GM12878 (cell line): ENCODE data around the gene GNB3.

ENCODE experiments used
- BRCA1 ChIP-seq: IDR thresholded peaks from 2 replicates; pipeline ENCODE4 v1.6.1; 2011; ENCODE audit warnings: low read depth, low read length, improper control_type of control experiment
- CEBPB ChIP-seq, 2 experiments: fragments of 150-350 bp in 1 of 2; IDR thresholded peaks; 2 replicates each; pipeline ENCODE4 v1.6.1; 2012 to 2014; ENCODE audit warnings: low read depth in 2 of 2, low read length in 2 of 2, borderline replicate concordance in 1 of 2, inconsistent platforms in 1 of 2
- EGR1 ChIP-seq, 2 experiments: IDR thresholded peaks; 1 replicate in 1 of 2; 2 replicates in 1 of 2; pipeline ENCODE4 v1.6.1; 2011 to 2012; ENCODE audit warnings: low read depth in 2 of 2, low read length in 2 of 2, borderline replicate concordance in 1 of 2, mild to moderate bottlenecking in 1 of 2, moderate library complexity in 1 of 2
- HCFC1 ChIP-seq: fragments of 150-350 bp; IDR thresholded peaks from 2 replicates; pipeline ENCODE4 v1.6.1; 2014; ENCODE audit warnings: low read length
- HDAC2 ChIP-seq: fragments of 200-600 bp; sonication (generic); IDR thresholded peaks from 2 replicates; pipeline ENCODE4 v1.6.1; 2017
- KDM1A ChIP-seq: fragments of 200-600 bp; sonication (generic); IDR thresholded peaks from 2 replicates; pipeline ENCODE4 v1.6.1; 2016; ENCODE audit warnings: borderline replicate concordance
- NKRF ChIP-seq: fragments of 450-650 bp; conservative IDR thresholded peaks from 2 replicates; pipeline ENCODE4 v1.6.1; 2017; ENCODE audit warnings: mild to moderate bottlenecking, moderate library complexity
- PAX8 ChIP-seq: fragments of 450-650 bp; IDR thresholded peaks from 2 replicates; pipeline ENCODE4 v1.6.1; 2017; ENCODE audit warnings: mild to moderate bottlenecking, moderate library complexity
- POLR2A ChIP-seq: IDR thresholded peaks from 2 replicates; pipeline ENCODE4 v1.6.1; 2011; ENCODE audit warnings: low read depth, mild to moderate bottlenecking, low read length
- POLR2AphosphoS5 ChIP-seq: IDR thresholded peaks from 2 replicates; pipeline ENCODE4 v1.6.1; 2011; ENCODE audit warnings: mild to moderate bottlenecking, low read length, inconsistent platforms
- YY1 ChIP-seq: IDR thresholded peaks from 2 replicates; pipeline ENCODE4 v1.6.1; 2011; ENCODE audit warnings: low read depth, mild to moderate bottlenecking, low read length
- TF ChIP-seq, protein P1 (sequence below), 3 experiments: IDR thresholded peaks in 2 of 3; conservative IDR thresholded peaks in 1 of 3; 2 replicates each; pipeline ENCODE4 v1.5.1; 2011; ENCODE audit warnings: low read depth in 3 of 3, low read length in 3 of 3, mild to moderate bottlenecking in 3 of 3, control low read depth in 2 of 3, moderate library complexity in 2 of 3, inconsistent platforms in 1 of 3, mixed read lengths in 1 of 3; ENCODE audit not compliant: control insufficient read depth in 2 of 3, insufficient read depth in 1 of 3; ENCODE audit errors: extremely low read depth in 1 of 3
- TF ChIP-seq, protein P2 (sequence below): fragments of 450-650 bp; formaldehyde crosslinking; IDR thresholded peaks from 2 replicates; pipeline ENCODE4 v1.4.0; 2022; ENCODE audit warnings: mild to moderate bottlenecking, moderate library complexity
- TF ChIP-seq, protein P3 (sequence below): fragments of 450-650 bp; IDR thresholded peaks from 2 replicates; pipeline ENCODE4 v1.6.1; 2017; ENCODE audit warnings: mild to moderate bottlenecking, moderate library complexity

DNA sequence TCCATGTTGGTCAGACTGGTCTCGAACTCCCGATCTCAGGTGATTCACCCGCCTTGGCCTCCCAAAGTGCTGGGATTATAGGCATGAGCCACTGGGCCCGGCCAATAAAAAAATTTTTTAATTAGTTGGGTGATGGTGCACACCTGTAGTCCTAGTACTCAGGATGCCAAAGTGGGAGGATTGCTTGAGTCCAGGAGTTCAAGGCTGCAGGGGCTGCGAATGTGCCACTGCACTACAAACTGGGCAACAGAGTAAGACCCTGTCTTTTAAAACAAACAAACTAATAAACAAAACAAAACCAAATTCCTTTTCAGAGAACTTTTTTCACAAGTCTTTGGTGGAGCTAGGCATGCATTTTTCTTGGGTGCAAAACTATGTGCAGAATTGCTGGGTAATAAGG is 42.5 kb downstream of the GNB3 start:
- TF ChIP-seq, protein P1, sequence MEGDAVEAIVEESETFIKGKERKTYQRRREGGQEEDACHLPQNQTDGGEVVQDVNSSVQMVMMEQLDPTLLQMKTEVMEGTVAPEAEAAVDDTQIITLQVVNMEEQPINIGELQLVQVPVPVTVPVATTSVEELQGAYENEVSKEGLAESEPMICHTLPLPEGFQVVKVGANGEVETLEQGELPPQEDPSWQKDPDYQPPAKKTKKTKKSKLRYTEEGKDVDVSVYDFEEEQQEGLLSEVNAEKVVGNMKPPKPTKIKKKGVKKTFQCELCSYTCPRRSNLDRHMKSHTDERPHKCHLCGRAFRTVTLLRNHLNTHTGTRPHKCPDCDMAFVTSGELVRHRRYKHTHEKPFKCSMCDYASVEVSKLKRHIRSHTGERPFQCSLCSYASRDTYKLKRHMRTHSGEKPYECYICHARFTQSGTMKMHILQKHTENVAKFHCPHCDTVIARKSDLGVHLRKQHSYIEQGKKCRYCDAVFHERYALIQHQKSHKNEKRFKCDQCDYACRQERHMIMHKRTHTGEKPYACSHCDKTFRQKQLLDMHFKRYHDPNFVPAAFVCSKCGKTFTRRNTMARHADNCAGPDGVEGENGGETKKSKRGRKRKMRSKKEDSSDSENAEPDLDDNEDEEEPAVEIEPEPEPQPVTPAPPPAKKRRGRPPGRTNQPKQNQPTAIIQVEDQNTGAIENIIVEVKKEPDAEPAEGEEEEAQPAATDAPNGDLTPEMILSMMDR (IDR thresholded peaks at IDR 0.05 in 2 of 3, conservative IDR thresholded peaks at IDR 0.05 in 1 of 3; ENCODE audit: control insufficient read depth in 2 of 3, extremely low read depth in 1 of 3, insufficient read depth in 1 of 3, low read depth in 3 of 3, low read length in 3 of 3): no peak
- TF ChIP-seq BRCA1 (no peak), POLR2AphosphoS5 (no peak), CEBPB (IDR thresholded peaks at IDR 0.05; ENCODE audit: borderline replicate concordance in 1 of 2, low read depth in 2 of 2, low read length in 2 of 2) (no peak), KDM1A (no peak), POLR2A (no peak), HCFC1 (no peak), EGR1 (IDR thresholded peaks at IDR 0.05; ENCODE audit: borderline replicate concordance in 1 of 2, low read depth in 2 of 2, low read length in 2 of 2) (no peak), NKRF (no peak), HDAC2 (no peak), PAX8 (no peak), YY1 (no peak)
- TF ChIP-seq, protein P2, sequence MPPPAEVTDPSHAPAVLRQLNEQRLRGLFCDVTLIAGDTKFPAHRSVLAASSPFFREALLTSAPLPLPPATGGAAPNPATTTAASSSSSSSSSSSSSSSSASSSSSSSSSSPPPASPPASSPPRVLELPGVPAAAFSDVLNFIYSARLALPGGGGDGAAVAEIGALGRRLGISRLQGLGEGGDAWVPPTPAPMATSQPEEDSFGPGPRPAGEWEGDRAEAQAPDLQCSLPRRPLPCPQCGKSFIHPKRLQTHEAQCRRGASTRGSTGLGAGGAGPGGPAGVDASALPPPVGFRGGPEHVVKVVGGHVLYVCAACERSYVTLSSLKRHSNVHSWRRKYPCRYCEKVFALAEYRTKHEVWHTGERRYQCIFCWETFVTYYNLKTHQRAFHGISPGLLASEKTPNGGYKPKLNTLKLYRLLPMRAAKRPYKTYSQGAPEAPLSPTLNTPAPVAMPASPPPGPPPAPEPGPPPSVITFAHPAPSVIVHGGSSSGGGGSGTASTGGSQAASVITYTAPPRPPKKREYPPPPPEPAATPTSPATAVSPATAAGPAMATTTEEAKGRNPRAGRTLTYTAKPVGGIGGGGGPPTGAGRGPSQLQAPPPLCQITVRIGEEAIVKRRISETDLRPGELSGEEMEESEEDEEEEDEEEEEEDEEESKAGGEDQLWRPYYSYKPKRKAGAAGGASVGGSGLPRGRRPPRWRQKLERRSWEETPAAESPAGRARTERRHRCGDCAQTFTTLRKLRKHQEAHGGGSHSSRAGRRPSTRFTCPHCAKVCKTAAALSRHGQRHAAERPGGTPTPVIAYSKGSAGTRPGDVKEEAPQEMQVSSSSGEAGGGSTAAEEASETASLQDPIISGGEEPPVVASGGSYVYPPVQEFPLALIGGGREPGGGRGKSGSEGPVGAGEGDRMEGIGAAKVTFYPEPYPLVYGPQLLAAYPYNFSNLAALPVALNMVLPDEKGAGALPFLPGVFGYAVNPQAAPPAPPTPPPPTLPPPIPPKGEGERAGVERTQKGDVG (CRISPR knock-in tag): no peak
- TF ChIP-seq, protein P3, sequence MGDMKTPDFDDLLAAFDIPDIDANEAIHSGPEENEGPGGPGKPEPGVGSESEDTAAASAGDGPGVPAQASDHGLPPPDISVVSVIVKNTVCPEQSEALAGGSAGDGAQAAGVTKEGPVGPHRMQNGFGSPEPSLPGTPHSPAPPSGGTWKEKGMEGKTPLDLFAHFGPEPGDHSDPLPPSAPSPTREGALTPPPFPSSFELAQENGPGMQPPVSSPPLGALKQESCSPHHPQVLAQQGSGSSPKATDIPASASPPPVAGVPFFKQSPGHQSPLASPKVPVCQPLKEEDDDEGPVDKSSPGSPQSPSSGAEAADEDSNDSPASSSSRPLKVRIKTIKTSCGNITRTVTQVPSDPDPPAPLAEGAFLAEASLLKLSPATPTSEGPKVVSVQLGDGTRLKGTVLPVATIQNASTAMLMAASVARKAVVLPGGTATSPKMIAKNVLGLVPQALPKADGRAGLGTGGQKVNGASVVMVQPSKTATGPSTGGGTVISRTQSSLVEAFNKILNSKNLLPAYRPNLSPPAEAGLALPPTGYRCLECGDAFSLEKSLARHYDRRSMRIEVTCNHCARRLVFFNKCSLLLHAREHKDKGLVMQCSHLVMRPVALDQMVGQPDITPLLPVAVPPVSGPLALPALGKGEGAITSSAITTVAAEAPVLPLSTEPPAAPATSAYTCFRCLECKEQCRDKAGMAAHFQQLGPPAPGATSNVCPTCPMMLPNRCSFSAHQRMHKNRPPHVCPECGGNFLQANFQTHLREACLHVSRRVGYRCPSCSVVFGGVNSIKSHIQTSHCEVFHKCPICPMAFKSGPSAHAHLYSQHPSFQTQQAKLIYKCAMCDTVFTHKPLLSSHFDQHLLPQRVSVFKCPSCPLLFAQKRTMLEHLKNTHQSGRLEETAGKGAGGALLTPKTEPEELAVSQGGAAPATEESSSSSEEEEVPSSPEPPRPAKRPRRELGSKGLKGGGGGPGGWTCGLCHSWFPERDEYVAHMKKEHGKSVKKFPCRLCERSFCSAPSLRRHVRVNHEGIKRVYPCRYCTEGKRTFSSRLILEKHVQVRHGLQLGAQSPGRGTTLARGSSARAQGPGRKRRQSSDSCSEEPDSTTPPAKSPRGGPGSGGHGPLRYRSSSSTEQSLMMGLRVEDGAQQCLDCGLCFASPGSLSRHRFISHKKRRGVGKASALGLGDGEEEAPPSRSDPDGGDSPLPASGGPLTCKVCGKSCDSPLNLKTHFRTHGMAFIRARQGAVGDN: no peak
